Activated CD8-positive, alpha-beta memory T cell treated with anti-CD3 and anti-CD28 coated beads for 36 hours (primary cell): Measurements from ENCODE around the gene TLE3. TPM values are rescaled to one million over a fixed set of nuclear protein-coding genes. Genes with fewer than 3 reads are reported as not detected.

ENCODE experiments used
- CTCF ChIA-PET: fragments of 350-600 bp; sonication (Branson Sonifier 250); formaldehyde crosslinking; loops from one replicate; lab custom pipeline; 2021; ENCODE audit warnings: antibody characterized with exemption; lab: Charles Lee
- POLR2A ChIA-PET: fragments of 350-600 bp; sonication (Branson Sonifier 250); formaldehyde crosslinking; loops from one replicate; lab custom pipeline; 2021; ENCODE audit warnings: antibody characterized with exemption; lab: Charles Lee
- total RNA-seq, 2 experiments: library from RNA; stranded (reverse); gene quantifications; one replicate each; pipeline ENCODE4 v1.2.3, GENCODE V29; 2021

TLE3 gene
- total RNA-seq, 2 experiments from 2014 or later = 80.4 to 85.7 TPM

DNA sequence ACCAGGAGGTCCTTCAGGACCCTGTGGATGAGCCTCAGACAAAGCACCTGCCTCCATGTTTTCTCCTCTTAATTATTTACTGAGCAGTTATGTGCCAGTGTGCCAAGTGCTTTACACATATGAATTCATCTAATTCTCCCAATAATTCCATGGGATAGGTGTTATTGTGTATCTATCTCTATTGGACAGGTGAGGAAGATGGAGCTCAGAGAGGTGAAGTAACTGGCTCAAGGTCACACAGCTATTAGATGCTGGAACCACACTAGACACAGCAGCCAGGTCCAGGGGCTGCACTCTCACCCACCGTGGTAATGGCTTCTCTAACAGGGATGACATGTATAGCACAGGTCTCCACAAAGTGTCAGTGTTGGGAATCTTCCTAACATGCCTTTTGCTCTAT is 70.2 kb downstream of the TLE3 start:
- ChIA-PET POLR2A (no interaction called here), CTCF (no interaction called here)

DNA sequence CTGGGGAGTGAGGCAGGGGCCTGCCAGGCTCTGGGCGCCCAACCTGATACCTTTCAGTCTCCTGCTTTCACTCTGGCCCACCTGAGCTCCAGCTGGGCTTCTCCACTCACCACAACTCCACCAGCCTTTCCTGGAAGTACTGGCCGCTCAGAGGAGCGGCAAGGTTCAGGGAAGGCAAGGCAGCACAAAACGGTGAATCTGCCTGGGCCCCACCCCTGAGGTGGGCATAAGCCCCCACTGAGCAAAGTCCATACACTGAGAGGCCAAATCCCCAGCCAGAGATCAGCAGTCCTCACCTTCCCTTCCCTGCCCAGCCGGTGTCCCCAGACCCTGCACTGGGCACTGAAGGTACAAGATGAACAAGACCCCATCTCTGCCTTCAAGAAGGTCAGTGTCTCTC is 70.7 kb downstream of the TLE3 start:
- ChIA-PET POLR2A (no interaction called here), CTCF (no interaction called here)

DNA sequence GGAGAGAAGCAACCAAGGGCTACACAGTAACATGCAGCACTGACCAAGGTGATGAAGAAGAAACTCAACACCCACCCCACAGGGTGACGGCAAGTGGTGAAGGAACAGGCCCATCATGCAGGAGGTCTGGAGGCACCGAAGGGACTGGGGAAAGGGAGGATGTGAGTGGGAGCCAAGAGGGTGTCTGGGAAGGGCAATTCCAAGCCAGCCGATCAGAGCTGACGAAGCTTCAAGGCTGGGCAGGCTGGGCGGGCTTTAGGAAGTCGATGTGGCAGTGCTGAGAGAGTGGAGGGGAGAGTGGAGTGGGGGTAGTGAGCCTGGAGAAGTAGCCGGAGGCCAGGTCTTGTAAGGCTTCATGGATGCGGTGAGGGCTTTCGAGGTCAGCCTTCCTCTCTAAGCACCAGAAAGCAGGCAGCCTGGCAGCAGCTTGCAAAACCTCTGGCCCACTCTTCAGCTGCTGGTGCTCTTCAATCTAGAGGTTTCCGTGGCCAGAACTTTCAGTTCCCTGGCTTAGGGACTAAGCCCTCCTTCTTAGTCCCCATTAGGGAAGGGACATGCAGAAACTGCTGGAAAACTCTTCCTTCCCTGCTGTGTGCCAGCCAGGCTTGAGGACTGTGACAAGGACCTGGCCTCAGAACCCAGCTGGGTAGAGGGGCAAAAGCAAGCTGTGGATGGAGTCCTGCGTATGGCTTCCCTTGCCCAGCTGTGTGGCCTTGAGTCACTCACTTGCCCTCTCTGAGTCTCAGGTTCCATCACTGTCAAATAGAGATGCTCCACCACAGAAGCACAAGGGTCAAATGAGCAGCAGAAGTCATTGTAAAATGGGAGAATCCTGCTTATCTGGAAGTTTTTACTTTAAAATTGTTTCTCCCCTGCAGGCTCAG is 72.1 kb downstream of the TLE3 start:
- CTCF ChIA-PET = no interaction called here
- POLR2A ChIA-PET = no interaction called here

DNA sequence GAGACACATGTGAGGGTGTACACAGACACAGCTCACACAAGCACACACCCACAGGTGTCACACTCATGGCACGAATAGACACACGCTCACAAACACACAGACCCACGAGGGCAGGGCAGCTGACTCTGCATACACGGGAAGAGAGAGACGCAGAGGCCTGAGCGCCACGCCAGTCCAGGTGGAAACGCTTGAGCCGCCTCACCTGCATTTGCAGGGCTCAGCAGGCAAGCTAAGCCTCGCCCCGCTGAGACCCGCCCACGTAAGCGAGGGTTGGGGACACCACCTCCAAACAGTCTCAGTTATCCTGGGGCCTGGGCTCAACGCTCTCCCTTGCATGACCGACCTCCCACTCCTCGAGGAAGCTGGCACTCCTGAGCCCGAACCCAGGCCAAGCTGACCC is 73.2 kb downstream of the TLE3 start:
- POLR2A ChIA-PET = no interaction called here

DNA sequence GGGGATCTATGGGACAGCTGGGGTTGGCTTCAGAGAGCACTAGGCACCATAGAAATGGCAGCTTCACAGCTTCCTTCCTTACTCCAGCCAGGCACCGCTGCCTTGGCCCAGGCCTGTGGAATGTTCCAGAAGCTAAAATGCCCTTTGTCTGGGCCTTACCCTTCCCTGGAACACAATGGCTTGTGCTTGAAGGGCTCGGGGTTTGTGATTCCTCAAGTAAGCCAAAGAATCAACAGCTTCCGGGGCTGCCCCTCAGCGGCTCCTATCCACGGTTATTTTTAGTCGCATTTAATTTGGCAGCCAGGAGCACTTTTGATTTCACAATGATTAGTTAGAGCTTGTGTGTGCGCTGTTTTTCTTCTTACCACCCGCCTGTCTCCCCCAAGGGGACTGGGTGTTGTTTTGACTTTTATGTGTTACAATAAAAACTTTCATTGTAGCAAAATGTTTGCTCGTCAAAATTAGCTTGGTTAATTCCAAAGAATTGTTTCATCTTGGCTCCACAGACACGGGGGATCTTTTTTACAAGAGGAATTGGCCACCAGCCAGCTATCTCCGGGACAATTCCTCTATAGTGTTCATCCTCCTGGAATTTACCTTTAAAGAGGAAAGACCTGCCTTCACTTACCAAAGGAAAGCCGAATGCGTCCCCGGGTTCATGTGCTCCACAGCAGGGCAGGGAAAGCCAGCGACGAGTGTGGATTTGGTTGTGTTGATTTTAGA is 73.8 kb downstream of the TLE3 start:
- POLR2A ChIA-PET = interaction anchor here (0.6 kb wide), 1 partner anchor 48 kb away, joined by 3 read pairs; no protein-coding TSS in a partner anchor

More for the DNA sequence above, 73.2 kb downstream of the TLE3 start:
- CTCF ChIA-PET = interaction anchor here (1.3 to 1.4 kb wide), 2 partner anchors 10 to 296 kb away, joined by 3 to 4 read pairs; no protein-coding TSS in a partner anchor

DNA sequence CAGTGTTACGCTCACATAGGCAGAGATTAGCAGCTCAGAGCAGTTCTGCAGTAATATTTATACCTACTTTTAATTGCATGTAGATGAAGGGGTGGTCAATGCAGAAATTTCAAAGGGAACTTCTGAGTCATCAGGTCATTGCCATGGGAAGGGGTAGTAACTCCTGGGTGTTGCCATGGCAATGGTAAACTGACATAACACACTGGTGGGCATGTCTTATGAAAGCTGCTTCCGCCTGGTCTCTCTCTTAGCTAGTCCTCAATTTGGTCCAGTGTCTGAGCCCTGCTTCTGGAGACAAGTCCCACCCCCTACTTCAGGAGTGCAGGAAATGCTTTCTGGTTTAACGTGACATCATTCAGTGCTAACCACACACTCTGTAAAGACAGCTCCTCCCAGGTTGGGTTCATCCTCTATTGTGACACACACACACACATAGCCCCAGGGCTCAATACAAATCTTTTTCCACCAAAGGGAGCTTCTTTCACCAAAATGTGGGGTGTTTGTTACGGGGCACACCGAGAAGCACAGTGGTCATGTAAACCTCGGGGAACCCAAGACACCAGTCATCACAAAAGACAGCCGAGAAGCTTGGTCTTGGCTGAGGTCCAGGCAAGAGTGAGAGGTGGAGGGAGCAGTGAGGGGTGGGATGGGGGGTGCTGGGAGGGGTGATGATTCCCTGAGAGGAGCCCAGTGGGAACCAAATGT is 74.5 kb downstream of the TLE3 start:
- ChIA-PET POLR2A (interaction anchor here (0.6 kb wide), 1 partner anchor 47 kb away, joined by 3 read pairs; no protein-coding TSS in a partner anchor), CTCF (interaction anchor here (0.6 to 1.3 kb wide), 3 partner anchors 49 to 465 kb away, joined by 3 read pairs; no protein-coding TSS in a partner anchor)

More for the DNA sequence above, 73.8 kb downstream of the TLE3 start:
- CTCF ChIA-PET = interaction anchor here (1.2 to 1.4 kb wide), 3 partner anchors 10 to 465 kb away, joined by 3 to 4 read pairs (median 3); no protein-coding TSS in a partner anchor

DNA sequence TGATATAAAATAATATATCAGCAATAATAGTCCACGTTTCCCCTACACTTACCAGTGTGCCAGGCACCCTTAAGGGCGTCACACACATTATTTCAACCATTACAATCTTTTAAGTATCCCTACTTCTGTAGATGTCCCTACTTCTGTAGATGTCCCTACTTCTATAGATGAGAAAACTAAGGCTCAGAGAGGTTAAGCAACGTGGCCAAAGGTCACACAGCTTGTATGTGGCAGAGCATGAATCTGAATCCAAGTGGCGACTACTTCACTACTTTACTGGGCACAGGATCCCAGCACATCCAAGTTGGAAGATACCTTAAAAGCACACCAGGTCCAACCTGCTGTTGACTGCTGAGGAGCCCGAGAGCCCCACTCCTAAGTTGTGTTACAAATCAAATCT is 77.5 kb downstream of the TLE3 start:
- ChIA-PET CTCF (no interaction called here), POLR2A (interaction anchor here (0.6 kb wide), 1 partner anchor 216 kb away, joined by 3 read pairs; no protein-coding TSS in a partner anchor)

DNA sequence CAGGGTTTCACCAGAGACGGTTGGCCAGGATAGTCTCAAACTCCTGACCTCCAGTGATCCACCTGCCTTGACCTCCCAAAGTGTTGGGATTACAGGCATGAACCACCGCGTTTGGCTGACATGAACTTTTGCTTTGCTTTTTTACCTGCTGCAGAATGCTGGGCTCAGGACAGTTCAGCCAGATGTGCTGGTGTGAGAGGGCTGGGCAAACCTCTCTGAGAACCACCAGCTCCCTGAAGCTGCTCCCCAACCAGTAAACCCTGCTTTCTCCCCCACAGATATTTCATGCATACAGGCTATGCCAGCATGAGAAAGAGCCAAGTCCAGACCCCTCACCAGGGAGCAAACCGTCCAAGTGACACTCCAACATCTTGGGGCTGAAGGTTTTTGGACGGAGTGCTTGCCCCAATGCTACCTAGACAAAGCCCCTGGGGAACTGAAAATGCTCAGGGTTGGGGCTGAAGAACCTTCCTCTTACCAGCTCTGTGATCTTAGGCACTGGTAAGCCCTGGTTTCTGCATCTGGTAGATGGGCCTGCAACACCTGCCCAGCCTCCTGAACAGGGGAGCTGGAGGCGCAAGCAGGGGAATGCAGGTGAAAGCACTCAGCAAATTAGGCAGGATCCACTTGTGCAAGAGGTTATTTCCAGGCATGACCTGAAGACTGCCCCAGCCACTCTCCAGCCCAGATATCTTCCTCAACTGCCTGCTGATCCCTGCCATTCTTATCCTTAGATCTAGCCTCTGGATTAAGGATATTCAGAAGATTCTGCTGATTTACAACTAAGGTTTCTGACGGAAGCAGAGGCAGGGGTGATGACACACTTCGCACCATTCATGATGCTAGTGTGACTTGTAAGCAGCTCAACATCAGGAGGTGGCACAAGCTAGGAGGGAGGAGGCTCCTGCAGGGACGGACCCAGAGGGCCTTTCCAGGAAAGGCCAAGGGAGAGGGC is 78.8 kb downstream of the TLE3 start:
- CTCF ChIA-PET = interaction anchor here (0.5 to 0.6 kb wide), 2 partner anchors 261 to 568 kb away, joined by 3 read pairs; no protein-coding TSS in a partner anchor
- POLR2A ChIA-PET = no interaction called here

DNA sequence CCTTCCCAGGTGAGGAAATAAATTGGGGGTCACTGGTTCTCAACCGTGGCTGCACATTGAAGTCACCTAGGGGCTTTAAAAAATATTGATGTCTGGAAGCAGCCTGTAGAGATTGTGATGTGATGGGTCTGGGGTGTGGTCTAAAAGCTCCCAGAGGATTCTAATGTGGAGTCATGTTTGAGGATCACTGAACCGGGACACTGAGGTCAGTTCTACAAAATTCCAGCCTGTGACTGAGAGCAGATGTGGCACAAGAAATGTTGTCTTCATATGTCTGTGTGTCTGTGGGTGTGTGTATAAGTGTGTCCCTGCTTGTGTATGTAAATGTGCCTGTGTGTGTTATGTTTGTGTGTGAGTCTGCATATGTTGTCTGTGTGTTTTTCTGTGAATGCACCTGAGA is 79.9 kb downstream of the TLE3 start:
- POLR2A ChIA-PET = no interaction called here
- CTCF ChIA-PET = no interaction called here

DNA sequence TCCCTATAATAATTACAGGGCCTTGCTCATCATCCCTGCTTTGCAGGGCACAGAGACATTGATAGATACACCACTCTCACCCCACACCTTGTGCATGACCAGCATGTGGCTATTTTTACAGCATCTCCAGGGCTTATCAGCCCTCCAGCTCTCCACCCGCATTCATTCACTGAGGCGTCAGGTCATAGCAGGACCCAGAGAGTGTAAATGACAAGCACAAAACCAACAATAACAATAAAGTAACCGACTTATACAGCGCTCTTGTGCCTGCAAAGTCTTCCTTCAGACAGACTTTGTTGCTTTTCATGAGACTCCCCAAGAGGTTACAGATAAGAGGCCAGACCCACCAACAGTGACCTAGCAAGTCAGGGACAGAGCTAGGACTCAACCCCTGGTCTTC is 80.7 kb downstream of the TLE3 start:
- ChIA-PET CTCF (no interaction called here), POLR2A (no interaction called here)

DNA sequence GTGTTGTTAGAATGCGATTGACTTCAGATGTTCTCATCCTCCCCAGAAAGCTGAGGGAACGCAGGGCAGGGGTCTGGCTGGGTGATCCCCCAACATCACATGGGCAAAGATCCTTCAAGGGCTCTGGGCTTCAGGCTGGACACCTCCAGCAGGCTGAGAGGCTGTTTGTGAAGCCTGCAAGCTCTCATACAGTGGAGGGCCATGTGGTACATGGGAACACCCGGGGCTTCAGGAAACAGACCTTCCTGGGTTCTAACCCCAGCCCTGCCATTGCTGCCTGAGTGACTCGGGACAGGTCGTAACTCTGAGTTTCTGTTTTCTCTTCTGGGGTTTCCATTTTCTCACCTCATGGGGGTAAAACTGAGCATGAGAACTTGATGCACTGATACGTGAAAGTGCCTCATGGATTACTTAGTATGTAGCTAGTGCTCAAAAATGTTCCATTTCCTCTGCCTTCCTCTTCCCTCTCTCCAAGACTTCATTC is 81.2 kb downstream of the TLE3 start:
- POLR2A ChIA-PET = no interaction called here
- CTCF ChIA-PET = no interaction called here

DNA sequence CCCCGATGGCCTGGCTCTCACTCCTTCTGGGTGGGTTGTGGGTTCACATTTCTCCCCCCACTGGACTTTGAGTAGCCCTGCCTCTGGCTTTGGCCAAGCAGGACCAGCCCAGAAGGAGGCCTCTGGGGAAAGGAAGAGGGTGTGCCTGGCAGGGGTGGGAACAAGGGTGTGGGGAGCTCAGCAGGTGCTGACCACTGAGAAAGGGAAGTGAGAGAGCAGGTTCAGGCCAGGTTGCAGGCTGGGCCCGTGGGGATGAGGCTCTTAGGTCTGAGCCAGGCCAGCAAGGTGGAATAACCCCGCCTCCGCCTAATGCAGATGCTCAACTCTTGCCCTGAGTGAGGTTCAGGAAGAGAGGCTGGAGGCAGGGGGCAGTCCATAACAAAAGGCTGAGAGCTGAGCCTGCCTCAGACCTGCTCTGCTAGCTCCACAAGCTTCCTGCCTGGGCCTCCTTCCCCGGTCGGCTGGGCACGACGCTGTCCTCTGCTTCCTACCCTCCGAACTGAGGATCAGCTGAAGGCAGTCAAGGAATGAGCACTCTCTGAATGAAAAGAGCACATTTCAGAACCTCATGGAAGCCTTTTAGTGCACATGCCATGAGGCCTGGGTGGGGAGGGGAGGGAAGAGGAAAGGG is 82.7 kb downstream of the TLE3 start:
- POLR2A ChIA-PET = no interaction called here
- CTCF ChIA-PET = no interaction called here

DNA sequence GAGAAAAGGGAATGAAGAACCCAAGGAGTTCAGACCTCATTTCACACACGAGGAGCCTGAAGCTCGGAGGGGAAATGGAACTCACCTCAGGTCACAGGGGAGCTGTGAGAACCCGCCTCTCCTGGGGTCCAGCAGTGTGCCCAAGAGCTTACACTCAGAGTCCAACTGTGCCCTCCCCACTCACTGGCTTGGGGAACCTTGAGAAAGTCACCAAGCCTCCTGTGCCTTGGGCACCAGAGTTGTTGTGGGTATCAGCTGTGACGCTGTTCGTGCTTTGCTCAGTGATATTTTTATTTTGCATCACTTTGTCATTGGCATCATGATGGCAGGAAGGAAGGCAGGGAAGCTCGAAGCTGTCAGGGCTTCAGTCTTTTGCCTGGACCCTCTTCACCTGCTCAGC is 83.4 kb downstream of the TLE3 start:
- ChIA-PET CTCF (no interaction called here), POLR2A (no interaction called here)

DNA sequence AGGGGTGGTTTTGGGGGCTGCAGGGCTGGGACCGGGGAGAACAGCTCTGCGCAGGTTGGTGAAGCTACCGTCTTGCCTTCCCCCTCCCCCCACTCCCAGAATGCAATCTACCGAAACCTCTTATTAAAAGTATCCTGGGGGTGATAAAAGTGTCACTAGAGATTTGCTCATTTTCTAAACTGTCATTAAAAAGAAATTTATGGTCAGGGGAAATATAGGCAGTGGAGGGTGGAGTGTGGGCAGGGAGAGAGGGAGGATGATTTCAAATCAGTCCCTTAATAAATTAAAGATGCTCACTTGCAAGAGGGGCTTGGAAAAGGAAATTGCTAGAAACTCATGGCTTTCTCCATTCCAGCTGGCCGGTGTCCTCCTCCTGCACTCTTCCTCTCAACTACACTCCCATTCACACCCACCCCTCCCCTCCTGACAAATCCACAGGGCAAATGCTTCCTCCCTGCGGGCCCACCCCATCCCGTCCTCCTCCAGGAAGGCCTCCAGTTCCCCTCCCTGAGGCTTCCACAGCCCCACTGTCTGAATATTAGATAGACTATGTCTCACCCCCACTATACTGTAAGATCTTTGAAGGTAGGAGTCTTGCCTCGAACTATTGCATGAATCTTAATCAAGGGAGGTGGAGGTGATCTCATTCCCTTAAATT is 83.9 kb downstream of the TLE3 start:
- CTCF ChIA-PET = no interaction called here
- POLR2A ChIA-PET = no interaction called here

DNA sequence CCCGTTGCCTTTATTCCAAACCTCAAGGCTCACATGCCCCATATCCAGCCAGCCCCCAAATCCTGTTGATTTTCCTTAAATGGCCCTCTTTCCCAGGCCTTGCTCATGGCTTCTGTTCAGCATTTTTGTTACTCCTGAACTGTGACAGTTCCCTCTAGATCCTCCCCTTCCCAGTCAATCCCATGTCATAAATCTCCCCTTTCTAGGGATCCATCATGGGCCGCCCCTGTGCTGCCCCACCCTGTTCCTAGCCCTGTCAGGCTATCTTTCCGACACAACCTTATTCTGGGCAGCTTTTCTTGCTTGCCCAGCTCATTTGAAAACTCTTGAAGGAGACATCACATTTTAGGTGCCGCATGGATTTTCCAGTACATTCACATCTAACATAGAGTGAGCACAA is 84.8 kb downstream of the TLE3 start:
- ChIA-PET CTCF (no interaction called here), POLR2A (no interaction called here)

DNA sequence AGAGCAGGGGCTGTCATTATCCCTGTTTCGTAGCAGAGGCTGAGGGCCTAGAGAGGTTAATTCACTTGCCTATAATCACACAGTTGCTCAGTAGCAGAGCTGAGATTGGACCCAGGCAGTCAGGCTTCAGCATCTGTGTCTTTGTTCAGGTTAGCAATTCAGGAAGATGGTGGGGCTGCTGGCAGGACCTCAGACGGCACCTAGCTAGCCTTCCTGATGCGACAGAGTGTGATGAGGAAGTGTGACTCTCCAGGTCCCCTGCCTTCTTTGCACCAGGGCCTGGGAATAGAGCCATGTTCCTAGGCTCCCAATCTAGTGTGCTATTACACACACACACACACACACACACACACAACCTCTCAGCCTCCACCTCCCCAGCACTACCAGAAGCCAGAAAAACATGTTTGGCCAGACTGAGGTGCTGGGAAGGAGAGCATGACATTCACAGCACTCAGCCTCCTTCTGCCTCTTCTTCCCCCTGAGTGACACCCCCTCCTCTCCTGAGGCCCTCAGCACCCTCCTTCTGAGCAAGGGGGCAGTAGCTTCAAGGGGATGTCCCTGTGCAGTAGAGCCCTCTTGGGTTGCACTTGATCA is 88.9 kb downstream of the TLE3 start:
- CTCF ChIA-PET = no interaction called here
- POLR2A ChIA-PET = no interaction called here
